Calu3 (cell line): ENCODE results near the gene KLHL29. TPM values are rescaled to one million over a fixed set of nuclear protein-coding genes. Genes with fewer than 3 reads are reported as not detected.

Experiments
- BruUV-seq: library from RNA; stranded (reverse); fragments of 400-500 nt; replicated peaks from 2 replicates; lab custom pipeline; 2021; lab: Mats Ljungman, UMichigan
- CTCF ChIA-PET: fragments of 300-600 bp; sonication (Branson Sonifier 250); formaldehyde crosslinking; loops from one replicate; lab custom pipeline; 2022; ENCODE audit warnings: antibody characterized with exemption; lab: Charles Lee
- DNase-seq: peaks from one replicate; pipeline ENCODE4 v3.0.0; 2022
- H3K27ac Mint-ChIP-seq: one replicate; pipeline ENCODE4 v1.8.0; 2022; ENCODE audit warnings: mixed read lengths; ENCODE audit not compliant: unreplicated experiment
- H3K27me3 Mint-ChIP-seq: one replicate; pipeline ENCODE4 v1.8.0; 2022; ENCODE audit warnings: mixed read lengths; ENCODE audit not compliant: unreplicated experiment
- H3K36me3 Mint-ChIP-seq: one replicate; pipeline ENCODE4 v1.8.0; 2022; ENCODE audit warnings: mild to moderate bottlenecking, moderate library complexity, mixed read lengths; ENCODE audit not compliant: insufficient read depth, unreplicated experiment
- H3K4me1 Mint-ChIP-seq: one replicate; pipeline ENCODE4 v1.8.0; 2022; ENCODE audit warnings: mild to moderate bottlenecking, low read depth, mixed read lengths; ENCODE audit not compliant: unreplicated experiment
- H3K4me3 Mint-ChIP-seq: one replicate; pipeline ENCODE4 v1.8.0; 2022; ENCODE audit warnings: mild to moderate bottlenecking, low read depth, moderate library complexity, mixed read lengths; ENCODE audit not compliant: unreplicated experiment
- H3K9me3 Mint-ChIP-seq: one replicate; pipeline ENCODE4 v1.8.0; 2022; ENCODE audit warnings: low read depth, mixed read lengths; ENCODE audit not compliant: unreplicated experiment
- intact Hi-C: fragments of 100-400 bp; cut with micrococcal nuclease; formaldehyde crosslinking; loops from one replicate; pipeline ENCODE4 v1.10.0; 2022; ENCODE audit not compliant: unreplicated experiment
- total RNA-seq: library from RNA; stranded (reverse); gene quantifications from 2 replicates; pipeline ENCODE4 v1.2.3, GENCODE V29; 2022
- TF ChIP-seq, protein P1 (sequence below): fragments of 200-600 bp; IDR thresholded peaks from one replicate; pipeline ENCODE4 v1.8.0; 2022; ENCODE audit warnings: antibody characterized with exemption; ENCODE audit not compliant: unreplicated experiment

The KLHL29 gene
- total RNA-seq, 1 experiment from 2014 or later: 11.9 TPM

DNA sequence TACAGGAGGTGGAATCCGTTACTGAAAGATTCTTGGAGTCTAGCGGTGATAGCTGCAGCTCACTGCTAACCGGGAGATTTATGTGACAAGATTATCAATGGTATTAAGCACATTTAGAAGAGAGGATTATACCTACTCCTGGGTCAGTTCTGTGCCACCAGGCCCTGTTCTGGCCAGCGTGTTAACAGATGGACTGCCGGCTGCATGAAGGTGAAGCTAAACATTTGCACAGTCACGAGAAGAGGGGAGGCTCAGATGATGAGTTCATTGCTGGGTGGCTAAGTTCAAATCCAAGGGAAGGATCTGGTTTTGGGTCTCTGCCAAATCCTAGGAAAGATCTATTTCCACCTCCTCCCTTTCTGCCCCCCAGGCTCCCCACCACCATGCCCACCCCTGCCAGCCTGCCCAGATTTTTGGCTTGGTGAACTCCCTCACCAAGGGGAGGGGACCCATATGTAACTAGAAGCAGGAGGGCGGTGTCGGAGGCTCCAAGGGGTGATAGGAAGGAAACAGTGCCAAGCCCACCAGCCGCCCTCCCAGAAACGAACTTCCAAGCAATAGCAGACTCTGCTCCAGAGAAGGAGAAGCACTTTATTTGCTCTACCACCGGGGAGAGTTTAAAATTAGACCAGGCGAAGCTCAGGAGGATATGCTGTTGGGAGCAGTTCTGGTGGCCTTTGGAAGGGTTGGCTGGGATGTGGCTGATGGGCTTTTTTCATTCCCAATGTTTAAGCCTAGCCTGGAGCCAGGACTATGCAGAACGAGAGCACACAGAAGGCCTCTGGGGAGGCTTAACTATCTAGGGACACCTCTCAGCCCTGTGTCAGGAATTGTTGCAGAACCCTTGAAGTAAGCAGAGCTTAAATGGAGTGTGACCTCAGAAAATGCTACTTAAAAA is 200.5 kb downstream of the KLHL29 start:
- Mint-ChIP-seq H3K9me3 (no peaks in the 10 kb centered on the region), H3K36me3 (no peaks in the 10 kb centered on the region), H3K27me3 (no peaks in the 10 kb centered on the region), H3K27ac (no peak overlapping the region), H3K4me3 (no peak overlapping the region), H3K4me1 (no peaks in the 10 kb centered on the region)
- CTCF ChIA-PET: no interaction called here
- intact Hi-C loops: no loop called here
- DNase-seq: no peak
- TF ChIP-seq, protein P1, sequence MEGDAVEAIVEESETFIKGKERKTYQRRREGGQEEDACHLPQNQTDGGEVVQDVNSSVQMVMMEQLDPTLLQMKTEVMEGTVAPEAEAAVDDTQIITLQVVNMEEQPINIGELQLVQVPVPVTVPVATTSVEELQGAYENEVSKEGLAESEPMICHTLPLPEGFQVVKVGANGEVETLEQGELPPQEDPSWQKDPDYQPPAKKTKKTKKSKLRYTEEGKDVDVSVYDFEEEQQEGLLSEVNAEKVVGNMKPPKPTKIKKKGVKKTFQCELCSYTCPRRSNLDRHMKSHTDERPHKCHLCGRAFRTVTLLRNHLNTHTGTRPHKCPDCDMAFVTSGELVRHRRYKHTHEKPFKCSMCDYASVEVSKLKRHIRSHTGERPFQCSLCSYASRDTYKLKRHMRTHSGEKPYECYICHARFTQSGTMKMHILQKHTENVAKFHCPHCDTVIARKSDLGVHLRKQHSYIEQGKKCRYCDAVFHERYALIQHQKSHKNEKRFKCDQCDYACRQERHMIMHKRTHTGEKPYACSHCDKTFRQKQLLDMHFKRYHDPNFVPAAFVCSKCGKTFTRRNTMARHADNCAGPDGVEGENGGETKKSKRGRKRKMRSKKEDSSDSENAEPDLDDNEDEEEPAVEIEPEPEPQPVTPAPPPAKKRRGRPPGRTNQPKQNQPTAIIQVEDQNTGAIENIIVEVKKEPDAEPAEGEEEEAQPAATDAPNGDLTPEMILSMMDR: no peak
- no TSS peak for BruUV-seq

DNA sequence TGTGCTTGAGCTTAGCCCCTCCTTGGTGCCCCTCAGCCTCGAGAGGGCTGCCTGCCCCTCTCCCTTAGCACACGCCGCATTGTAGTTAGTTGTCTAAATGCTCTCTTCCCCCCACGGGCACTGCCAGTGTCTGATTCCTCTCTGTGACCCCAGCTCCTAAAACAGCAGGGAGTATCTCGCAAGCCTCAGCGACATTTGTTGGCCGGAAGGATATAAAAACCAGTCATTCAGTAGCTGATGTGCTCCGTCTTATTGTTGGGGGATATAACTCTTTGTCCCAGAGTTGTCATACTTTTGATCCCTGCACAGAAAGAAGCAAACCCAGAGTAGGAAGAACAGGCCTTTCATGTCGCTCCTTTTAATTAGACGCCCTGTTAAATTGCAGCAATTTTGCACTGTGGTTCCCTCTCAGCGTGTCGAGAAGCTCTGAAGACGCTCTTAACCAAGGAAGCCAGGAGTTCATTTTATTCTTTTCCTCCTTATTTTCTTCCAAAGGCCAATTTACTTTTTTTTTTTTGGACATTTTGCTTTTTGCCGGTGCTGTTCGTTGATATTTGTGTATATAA is 201.8 kb downstream of the KLHL29 start:
- no peaks in the 10 kb centered on the region for H3K36me3 Mint-ChIP-seq
- DNase-seq: no peak
- BruUV-seq: no TSS peak
- no peaks in the 10 kb centered on the region for H3K4me1 Mint-ChIP-seq
- intact Hi-C loops: no loop called here
- no peaks in the 10 kb centered on the region for H3K27me3 Mint-ChIP-seq
- CTCF ChIA-PET: no interaction called here
- no peaks in the 10 kb centered on the region for H3K9me3 Mint-ChIP-seq
- TF ChIP-seq, protein P1: no peak
- no peak overlapping the region for H3K27ac Mint-ChIP-seq
- no peak overlapping the region for H3K4me3 Mint-ChIP-seq

DNA sequence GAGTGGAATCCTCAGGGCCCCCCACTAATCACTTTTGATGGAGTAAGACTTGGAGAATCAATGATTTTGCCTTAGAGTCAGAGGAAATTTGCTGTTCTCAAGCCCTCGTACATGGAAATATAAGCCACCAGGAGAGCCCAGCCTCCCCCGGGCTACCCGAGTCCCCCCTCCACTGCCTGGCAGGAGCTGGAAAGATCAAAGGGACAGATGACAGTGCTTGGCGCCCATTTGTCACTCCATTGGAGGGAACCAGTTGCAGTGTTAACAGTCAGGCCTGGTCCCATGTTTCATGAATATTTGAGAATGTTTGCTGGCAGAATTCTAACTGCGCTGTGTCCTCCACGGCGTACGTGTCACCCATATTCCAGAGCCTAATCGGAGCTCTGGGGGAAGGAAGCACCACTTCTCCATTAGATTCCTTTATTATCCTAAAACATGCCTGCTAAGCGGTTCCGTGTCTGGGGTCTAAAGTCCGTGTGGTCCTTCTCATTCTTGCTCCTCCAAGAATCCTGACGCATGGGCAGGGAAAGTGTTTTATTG is 202.4 kb downstream of the KLHL29 start:
- DNase-seq: no peak
- Mint-ChIP-seq H3K9me3 (no peaks in the 10 kb centered on the region), H3K4me1 (no peaks in the 10 kb centered on the region), H3K36me3 (no peaks in the 10 kb centered on the region), H3K27ac (no peak overlapping the region), H3K27me3 (no peaks in the 10 kb centered on the region), H3K4me3 (no peak overlapping the region)
- intact Hi-C loops: no loop called here
- no TSS peak for BruUV-seq
- TF ChIP-seq, protein P1: no peak
- CTCF ChIA-PET: no interaction called here

DNA sequence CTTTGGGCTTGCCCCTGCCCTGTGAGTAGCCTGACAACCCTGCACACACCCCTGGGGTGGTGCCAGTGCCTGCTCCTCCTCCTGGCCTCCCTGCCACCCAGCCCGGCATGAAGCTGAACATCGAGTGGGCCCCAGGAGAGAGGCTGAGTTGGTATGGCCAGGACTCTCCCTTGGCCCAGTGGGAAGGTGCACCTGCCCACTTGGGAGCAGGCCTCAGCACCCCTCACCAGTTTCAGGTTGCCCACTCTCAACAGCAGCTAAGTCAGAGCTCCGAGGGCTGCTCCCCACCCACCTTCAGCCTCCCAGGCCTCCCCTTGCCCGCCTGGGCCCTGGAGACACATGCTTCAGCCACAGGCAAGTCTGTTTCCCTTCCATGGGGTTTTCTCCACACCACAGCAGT is 203.1 kb downstream of the KLHL29 start:
- no peak for DNase-seq
- Mint-ChIP-seq H3K4me1 (no peaks in the 10 kb centered on the region), H3K4me3 (no peak overlapping the region), H3K9me3 (no peaks in the 10 kb centered on the region), H3K27me3 (no peaks in the 10 kb centered on the region), H3K27ac (no peak overlapping the region), H3K36me3 (no peaks in the 10 kb centered on the region)
- CTCF ChIA-PET: no interaction called here
- BruUV-seq: no TSS peak
- TF ChIP-seq, protein P1: no peak
- intact Hi-C loops: no loop called here
